H9 (cell line): ENCODE data around the gene ARHGAP24. TPM values are rescaled to one million over a fixed set of nuclear protein-coding genes. Genes with fewer than 3 reads are reported as not detected.

ENCODE experiments used
- DNase-seq: peaks from one replicate; pipeline ENCODE4 v3.0.0-alpha.2; 2017
- H2AFZ ChIP-seq: one replicate; pipeline ENCODE4 v1.6.1; 2013; ENCODE audit warnings: mild to moderate bottlenecking, low read length, control low read depth, moderate library complexity
- H2AK5ac ChIP-seq: 2 replicates; pipeline ENCODE4 v1.6.1; 2013; ENCODE audit warnings: low read length, control low read depth, mixed read lengths; ENCODE audit not compliant: insufficient read length
- H2BK120ac ChIP-seq: one replicate; pipeline ENCODE4 v1.6.1; 2013; ENCODE audit warnings: low read depth, mild to moderate bottlenecking, low read length, control low read depth, inconsistent platforms; ENCODE audit not compliant: poor library complexity, severe bottlenecking
- H2BK12ac ChIP-seq: 2 replicates; pipeline ENCODE4 v1.6.1; 2013; ENCODE audit warnings: low read length, control low read depth, mixed read lengths, low read depth; ENCODE audit not compliant: insufficient read length
- H2BK15ac ChIP-seq: 2 replicates; pipeline ENCODE4 v1.6.1; 2013; ENCODE audit warnings: low read depth, low read length, control low read depth
- H2BK20ac ChIP-seq: one replicate; pipeline ENCODE4 v1.6.1; 2013; ENCODE audit warnings: low read depth, mild to moderate bottlenecking, low read length, control low read depth, inconsistent platforms; ENCODE audit not compliant: poor library complexity, severe bottlenecking
- H2BK5ac ChIP-seq: 2 replicates; pipeline ENCODE4 v1.6.1; 2013; ENCODE audit warnings: low read length, control low read depth, mixed read lengths; ENCODE audit not compliant: insufficient read length
- H3K14ac ChIP-seq: 2 replicates; pipeline ENCODE4 v1.6.1; 2013; ENCODE audit warnings: low read length, control low read depth; ENCODE audit not compliant: insufficient read depth
- H3K18ac ChIP-seq: 2 replicates; pipeline ENCODE4 v1.6.1; 2013; ENCODE audit warnings: low read depth, mild to moderate bottlenecking, mixed read lengths, low read length, control low read depth; ENCODE audit not compliant: insufficient read length
- H3K23ac ChIP-seq: 2 replicates; pipeline ENCODE4 v1.6.1; 2013; ENCODE audit warnings: low read length, control low read depth, mixed read lengths, low read depth; ENCODE audit not compliant: insufficient read length
- H3K23me2 ChIP-seq: 2 replicates; pipeline ENCODE4 v1.6.1; 2013; ENCODE audit warnings: low read depth, mild to moderate bottlenecking, mixed read lengths, low read length, control low read depth; ENCODE audit not compliant: insufficient read length, poor library complexity, severe bottlenecking
- H3K27ac ChIP-seq: 2 replicates; pipeline ENCODE4 v1.5.1; 2013; ENCODE audit warnings: low read length, control low read depth, mixed read lengths, low read depth; ENCODE audit not compliant: insufficient read length
- H3K27me3 ChIP-seq: 2 replicates; pipeline ENCODE4 v1.6.1; 2013; ENCODE audit warnings: low read length, control low read depth, inconsistent platforms; ENCODE audit not compliant: insufficient read depth
- H3K4ac ChIP-seq: 2 replicates; pipeline ENCODE4 v1.6.1; 2013; ENCODE audit warnings: low read depth, mild to moderate bottlenecking, control low read depth, inconsistent platforms, low read length, moderate library complexity
- H3K4me1 ChIP-seq: 2 replicates; pipeline ENCODE4 v1.6.1; 2013; ENCODE audit warnings: low read length, control low read depth, inconsistent platforms; ENCODE audit not compliant: insufficient read depth
- H3K4me2 ChIP-seq: 2 replicates; pipeline ENCODE4 v1.6.1; 2013; ENCODE audit warnings: low read length, control low read depth, mixed read lengths; ENCODE audit not compliant: insufficient read length, insufficient read depth
- H3K56ac ChIP-seq: 2 replicates; pipeline ENCODE4 v1.6.1; 2013; ENCODE audit warnings: low read depth, mild to moderate bottlenecking, mixed read lengths, low read length, control low read depth; ENCODE audit not compliant: insufficient read length
- H3K79me1 ChIP-seq: 2 replicates; pipeline ENCODE4 v1.6.1; 2013; ENCODE audit warnings: low read depth, mild to moderate bottlenecking, moderate library complexity, low read length, control low read depth, inconsistent platforms; ENCODE audit not compliant: insufficient read depth, poor library complexity, severe bottlenecking
- H3K79me2 ChIP-seq: 2 replicates; pipeline ENCODE4 v1.6.1; 2013; ENCODE audit warnings: low read length, control low read depth, inconsistent platforms; ENCODE audit not compliant: insufficient read depth
- H3K9ac ChIP-seq: 2 replicates; pipeline ENCODE4 v1.6.1; 2013; ENCODE audit warnings: low read length, control low read depth, mixed read lengths; ENCODE audit not compliant: insufficient read length; ENCODE audit errors: extremely low read depth
- H3K9me3 ChIP-seq: one replicate; pipeline ENCODE4 v1.6.1; 2013; ENCODE audit warnings: low read depth, low read length, inconsistent platforms; ENCODE audit not compliant: control insufficient read depth
- H3T11ph ChIP-seq: one replicate; pipeline ENCODE4 v1.6.1; 2013; ENCODE audit warnings: mild to moderate bottlenecking, low read length, control low read depth, inconsistent platforms
- H4K20me1 ChIP-seq: one replicate; pipeline ENCODE4 v1.6.1; 2013; ENCODE audit not compliant: control insufficient read depth, insufficient read length, insufficient read depth
- H4K5ac ChIP-seq: 2 replicates; pipeline ENCODE4 v1.6.1; 2013; ENCODE audit warnings: low read depth, mild to moderate bottlenecking, mixed read lengths, low read length, control low read depth; ENCODE audit not compliant: insufficient read length
- H4K8ac ChIP-seq: replicated peaks from 2 replicates; pipeline ENCODE4 v1.6.1; 2013; ENCODE audit warnings: low read length, control low read depth, mixed read lengths, low read depth; ENCODE audit not compliant: insufficient read length
- H4K91ac ChIP-seq: 2 replicates; pipeline ENCODE4 v1.6.1; 2013; ENCODE audit warnings: low read depth, mild to moderate bottlenecking, moderate library complexity, mixed read lengths, low read length, control low read depth; ENCODE audit not compliant: insufficient read length
- H3K27ac Mint-ChIP-seq, 3 experiments: 2 replicates in 2 of 3; 3 replicates in 1 of 3; pipeline ENCODE4 v1.8.0; 2020 to 2021; ENCODE audit warnings: mixed read lengths in 3 of 3, mild to moderate bottlenecking in 1 of 3, moderate library complexity in 1 of 3
- H3K27me3 Mint-ChIP-seq: 2 replicates; pipeline ENCODE4 v1.8.0; 2021; ENCODE audit warnings: low read depth, mild to moderate bottlenecking, moderate library complexity, mixed read lengths
- H3K36me3 Mint-ChIP-seq, 3 experiments: 2 replicates in 2 of 3; 3 replicates in 1 of 3; pipeline ENCODE4 v1.8.0; 2020 to 2021; ENCODE audit warnings: low read depth in 3 of 3, mixed read lengths in 3 of 3; ENCODE audit not compliant: insufficient read depth in 1 of 3
- H3K4me1 Mint-ChIP-seq, 2 experiments: 2 replicates each; pipeline ENCODE4 v1.8.0; 2020; ENCODE audit warnings: mixed read lengths in 2 of 2
- H3K4me3 Mint-ChIP-seq, 2 experiments: 2 replicates in 1 of 2; 3 replicates in 1 of 2; pipeline ENCODE4 v1.8.0; 2020 to 2021; ENCODE audit warnings: mild to moderate bottlenecking in 2 of 2, mixed read lengths in 2 of 2, moderate library complexity in 1 of 2
- H3K9me3 Mint-ChIP-seq, 2 experiments: 2 replicates in 1 of 2; 3 replicates in 1 of 2; pipeline ENCODE4 v1.8.0; 2020; ENCODE audit warnings: mild to moderate bottlenecking in 2 of 2, mixed read lengths in 2 of 2, moderate library complexity in 1 of 2
- CTCF ChIP-seq: fragments of 200-600 bp; sonication (generic); conservative IDR thresholded peaks from 3 replicates; pipeline ENCODE4 v1.8.0; 2021; ENCODE audit warnings: antibody characterized with exemption, mild to moderate bottlenecking
- WGBS: extraction: QIAGEN DNeasy Blood & Tissue Kit; methylation state at CpG from one replicate; pipeline ENCODE4 v1.1.7; 2013; ENCODE audit warnings: missing lambda C conversion rate, low lambda C conversion rate, mixed read lengths; ENCODE audit not compliant: insufficient read length; ENCODE audit errors: extremely low coverage; 5-methylcytosine and 5-hydroxymethylcytosine counted together
- total RNA-seq: library from RNA; stranded (reverse); gene quantifications from 2 replicates; pipeline ENCODE4 v1.2.1, GENCODE V29; 2021

Gene ARHGAP24
- total RNA-seq, 1 experiment from 2014 or later: 0.37 TPM

- Histone ChIP-seq H2BK5ac (no peak overlapping the region), H3K14ac (no peak overlapping the region), H3K9me3 (no peaks in the 10 kb centered on the region), H3K56ac (no peak overlapping the region), H3K4me2 (no peak overlapping the region), H3K27me3 (no peaks in the 10 kb centered on the region), H2BK120ac (no peak overlapping the region), H2AFZ (no peak overlapping the region), H4K8ac (no peak overlapping the region), H4K5ac (no peak overlapping the region), H2AK5ac (no peak overlapping the region), H3T11ph (no peak overlapping the region), H3K27ac (no peak overlapping the region), H3K79me2 (no peaks in the 10 kb centered on the region), H3K9ac (no peak overlapping the region), H4K91ac (no peak overlapping the region), H4K20me1 (no peaks in the 10 kb centered on the region), H3K4ac (no peak overlapping the region), H3K79me1 (no peaks in the 10 kb centered on the region), H3K18ac (no peak overlapping the region), H3K4me1 (no peaks in the 10 kb centered on the region), H2BK20ac (no peak overlapping the region), H3K23me2 (no peaks in the 10 kb centered on the region), H3K23ac (no peak overlapping the region), H2BK15ac (no peak overlapping the region), H2BK12ac (no peak overlapping the region)
- no peak for DNase-seq
- TF ChIP-seq CTCF: no peak
- H3K27me3 Mint-ChIP-seq: no peaks in the 10 kb centered on the region; the same call in 1 of the 2 replicates
- H3K4me1 Mint-ChIP-seq: no peaks in the 10 kb centered on the region
- no peak overlapping the region for H3K4me3 Mint-ChIP-seq
- peaks cover 0 to 3% of the 10 kb centered on the region in 2 experiments; a peak in 1 of 5 replicates for H3K9me3 Mint-ChIP-seq
- WGBS: no CpG with 5 or more reads among the region's 2 CpGs
- no peak overlapping the region for H3K27ac Mint-ChIP-seq
- H3K36me3 Mint-ChIP-seq: no peaks in the 10 kb centered on the region
These were observed 491.4 kb downstream of the ARHGAP24 start for GRCh38 chr4:85966373-85966772.
